K562 (cell line): Measurements from ENCODE around the gene PPP2R2D. TPM values are rescaled to one million over a fixed set of nuclear protein-coding genes. Genes with fewer than 3 reads are reported as not detected.

Source experiments
- BRF1 ChIP-seq: IDR thresholded peaks from 3 replicates; pipeline ENCODE4 v1.6.1; 2011; ENCODE audit warnings: borderline replicate concordance, mild to moderate bottlenecking; ENCODE audit not compliant: insufficient read length; ENCODE audit errors: extremely low read depth
- GTF2E2 ChIP-seq: fragments of 200-800 bp; sonication (Bioruptor generic); IDR thresholded peaks from 2 replicates; pipeline ENCODE4 v1.6.1; 2016; ENCODE audit warnings: missing genetic modification characterization, missing compliant biosample characterization
- HNRNPLL ChIP-seq: fragments of 200-400 bp; formaldehyde crosslinking; IDR thresholded peaks from 2 replicates; pipeline ENCODE4 v1.6.1; 2017; ENCODE audit warnings: low read length, low read depth, mild to moderate bottlenecking; ENCODE audit not compliant: poor library complexity, severe bottlenecking
- NEUROD1 ChIP-seq: fragments of 150-350 bp; IDR thresholded peaks from 2 replicates; pipeline ENCODE4 v1.6.1; 2014; ENCODE audit warnings: borderline replicate concordance, low read length, low read depth; ENCODE audit not compliant: partially characterized antibody
- NUFIP1 ChIP-seq: fragments of 450-650 bp; IDR thresholded peaks from 2 replicates; pipeline ENCODE4 v1.6.1; 2018; ENCODE audit not compliant: partially characterized antibody
- RAD21 ChIP-seq, 2 experiments: fragments of 250-450 bp in 1 of 2; fragments of 450-650 bp in 1 of 2; sonication (Bioruptor Pico) in 1 of 2; formaldehyde crosslinking in 1 of 2; IDR thresholded peaks in 1 of 2; conservative IDR thresholded peaks in 1 of 2; 2 replicates each; pipeline versions ENCODE4 v1.4.0 to v1.8.0; 2020 to 2022; ENCODE audit warnings: mild to moderate bottlenecking in 2 of 2, moderate library complexity in 1 of 2
- RCOR1 ChIP-seq, 2 experiments: IDR thresholded peaks; 2 replicates each; pipeline ENCODE4 v1.6.1; 2012; ENCODE audit warnings: low read depth in 2 of 2, low read length in 2 of 2, borderline replicate concordance in 1 of 2, improper control_type of control experiment in 1 of 2
- SPI1 ChIP-seq: IDR thresholded peaks from 2 replicates; pipeline ENCODE4 v1.6.1; 2011; ENCODE audit warnings: low read depth, low read length, control low read depth, borderline replicate concordance
- ZNF140 ChIP-seq: fragments of 250-450 bp; sonication (Bioruptor Pico); IDR thresholded peaks from 2 replicates; pipeline ENCODE4 v1.8.0; 2021; ENCODE audit warnings: moderate library complexity, mild to moderate bottlenecking, inconsistent platforms
- polyA plus RNA-seq, 8 experiments: library from polyadenylated mRNA; depleted of rRNA in 4 of 8; stranded (reverse) in 5 of 8; unstranded in 3 of 8; fragments of >200 nt; fragmentation: Nextera tagmentation in 2 of 8; fragmentation: Illumina TruSeq in 1 of 8; extraction: Ambion mirVana in 2 of 8; extraction: Trizol in 1 of 8; gene quantifications; 2 replicates each; pipeline versions ENCODE4 v1.2.1 to v1.2.3, GENCODE V29; 2011 to 2014; ENCODE audit warnings: inconsistent platforms in 1 of 8, missing spikeins in 1 of 8
- total RNA-seq, 7 experiments: library from RNA; depleted of rRNA in 6 of 7; stranded (reverse); fragments of >200 nt in 6 of 7; fragmentation: Illumina TruSeq in 2 of 7; extraction: Trizol in 2 of 7; gene quantifications; 2 replicates each; pipeline versions ENCODE4 v1.2.1 to v1.2.3, GENCODE V29; 2011 to 2021; ENCODE audit warnings: low replicate concordance in 1 of 7
- TF ChIP-seq, protein P1 (sequence below): sonication (generic); formaldehyde crosslinking; IDR thresholded peaks from 2 replicates; pipeline ENCODE4 v1.8.0; 2022; ENCODE audit warnings: missing genetic modification reagents, mild to moderate bottlenecking, moderate library complexity, borderline replicate concordance
- TF ChIP-seq, protein P2 (sequence below), 2 experiments: fragments of 450-650 bp; formaldehyde crosslinking in 1 of 2; IDR thresholded peaks; 2 replicates each; pipeline versions ENCODE4 v1.4.0 to v1.6.1; 2014 to 2020; ENCODE audit warnings: mild to moderate bottlenecking in 2 of 2, borderline replicate concordance in 1 of 2, low read depth in 1 of 2

Gene PPP2R2D
- total and polyA plus RNA-seq, 9 of the 15 experiments (the other 6 are each of a cell fraction or from before 2014, with no cell fraction given): 1.9 to 37.0 (median 26.8) TPM

DNA sequence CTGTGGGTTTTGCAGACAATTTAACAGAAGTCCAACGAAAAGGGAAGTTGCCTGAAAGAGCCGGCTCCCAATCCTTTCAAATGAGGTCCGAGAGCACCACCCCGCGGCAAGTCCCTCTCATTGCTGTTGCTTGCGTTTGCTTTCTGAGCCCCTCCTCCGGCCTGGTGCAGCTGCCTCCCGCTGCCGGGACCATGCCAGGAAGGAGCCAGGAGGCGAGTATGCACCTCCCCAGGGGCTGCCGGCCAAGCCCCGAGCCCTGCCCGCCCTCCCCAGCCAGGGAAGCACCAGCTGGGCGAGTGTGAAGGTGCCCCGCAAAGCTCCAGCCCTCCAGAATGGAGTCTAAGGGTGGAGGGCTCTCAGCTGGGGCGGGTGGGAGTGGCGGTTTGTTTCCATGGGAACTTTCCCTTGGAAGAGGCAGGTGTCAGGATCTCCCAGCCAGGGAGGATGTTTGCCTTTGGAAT is 25.8 kb upstream of the PPP2R2D start (continued):
- TF ChIP-seq SPI1: peak; percentile 58
- TF ChIP-seq, protein P1, sequence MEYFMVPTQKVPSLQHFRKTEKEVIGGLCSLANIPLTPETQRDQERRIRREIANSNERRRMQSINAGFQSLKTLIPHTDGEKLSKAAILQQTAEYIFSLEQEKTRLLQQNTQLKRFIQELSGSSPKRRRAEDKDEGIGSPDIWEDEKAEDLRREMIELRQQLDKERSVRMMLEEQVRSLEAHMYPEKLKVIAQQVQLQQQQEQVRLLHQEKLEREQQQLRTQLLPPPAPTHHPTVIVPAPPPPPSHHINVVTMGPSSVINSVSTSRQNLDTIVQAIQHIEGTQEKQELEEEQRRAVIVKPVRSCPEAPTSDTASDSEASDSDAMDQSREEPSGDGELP: peak; percentile 17; the same call in 1 of the 2 replicates
- no peak for TF ChIP-seq ZNF140 (CRISPR knock-in tag)
- no peak for TF ChIP-seq NUFIP1
- TF ChIP-seq NEUROD1: no peak
- TF ChIP-seq, protein P2, sequence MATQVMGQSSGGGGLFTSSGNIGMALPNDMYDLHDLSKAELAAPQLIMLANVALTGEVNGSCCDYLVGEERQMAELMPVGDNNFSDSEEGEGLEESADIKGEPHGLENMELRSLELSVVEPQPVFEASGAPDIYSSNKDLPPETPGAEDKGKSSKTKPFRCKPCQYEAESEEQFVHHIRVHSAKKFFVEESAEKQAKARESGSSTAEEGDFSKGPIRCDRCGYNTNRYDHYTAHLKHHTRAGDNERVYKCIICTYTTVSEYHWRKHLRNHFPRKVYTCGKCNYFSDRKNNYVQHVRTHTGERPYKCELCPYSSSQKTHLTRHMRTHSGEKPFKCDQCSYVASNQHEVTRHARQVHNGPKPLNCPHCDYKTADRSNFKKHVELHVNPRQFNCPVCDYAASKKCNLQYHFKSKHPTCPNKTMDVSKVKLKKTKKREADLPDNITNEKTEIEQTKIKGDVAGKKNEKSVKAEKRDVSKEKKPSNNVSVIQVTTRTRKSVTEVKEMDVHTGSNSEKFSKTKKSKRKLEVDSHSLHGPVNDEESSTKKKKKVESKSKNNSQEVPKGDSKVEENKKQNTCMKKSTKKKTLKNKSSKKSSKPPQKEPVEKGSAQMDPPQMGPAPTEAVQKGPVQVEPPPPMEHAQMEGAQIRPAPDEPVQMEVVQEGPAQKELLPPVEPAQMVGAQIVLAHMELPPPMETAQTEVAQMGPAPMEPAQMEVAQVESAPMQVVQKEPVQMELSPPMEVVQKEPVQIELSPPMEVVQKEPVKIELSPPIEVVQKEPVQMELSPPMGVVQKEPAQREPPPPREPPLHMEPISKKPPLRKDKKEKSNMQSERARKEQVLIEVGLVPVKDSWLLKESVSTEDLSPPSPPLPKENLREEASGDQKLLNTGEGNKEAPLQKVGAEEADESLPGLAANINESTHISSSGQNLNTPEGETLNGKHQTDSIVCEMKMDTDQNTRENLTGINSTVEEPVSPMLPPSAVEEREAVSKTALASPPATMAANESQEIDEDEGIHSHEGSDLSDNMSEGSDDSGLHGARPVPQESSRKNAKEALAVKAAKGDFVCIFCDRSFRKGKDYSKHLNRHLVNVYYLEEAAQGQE (IDR thresholded peaks at IDR 0.05; ENCODE audit: borderline replicate concordance): peak; percentile 43; the same call in 1 of the 2 replicates
- TF ChIP-seq, protein P2 (CRISPR knock-in tag; IDR thresholded peaks at IDR 0.05; ENCODE audit: low read depth): no peak
- TF ChIP-seq RCOR1 (IDR thresholded peaks at IDR 0.05; ENCODE audit: borderline replicate concordance in 1 of 2, low read depth in 2 of 2, low read length in 2 of 2): no peak
- TF ChIP-seq RAD21 (CRISPR knock-in tag; conservative IDR thresholded peaks at IDR 0.05 in 1 of 2, IDR thresholded peaks at IDR 0.05 in 1 of 2): peak; percentile 58 to 77
- no peak for TF ChIP-seq GTF2E2 (tag)
- no peak for TF ChIP-seq HNRNPLL
- TF ChIP-seq BRF1: no peak
